Measurements from ENCODE around the gene XAB2. TPM values are rescaled to one million over a fixed set of nuclear protein-coding genes. Genes with fewer than 3 reads are reported as not detected.

The XAB2 gene
- total and polyA plus RNA-seq, 12 donors: 7.1 to 121 (median 44.3) TPM

GRCh38 chr19:7639863-7640348 lies 10.6 kb upstream of the XAB2 start:
- Histone ChIP-seq H3K9me3 (replicated peaks in 1 of 3) (no peaks in the 10 kb centered on the region), H3K36me3 (replicated peaks in 1 of 2) (no peaks in the 10 kb centered on the region), H3K4me3 (no peak overlapping the region), H3K4me1 (replicated peaks in 1 of 2) (peaks cover 3% of the 10 kb centered on the region in 2 donors), H3K27me3 (no peaks in the 10 kb centered on the region), H3K27ac (no peak overlapping the region)
- DNase-seq: no peak
- intact Hi-C loops (cut with DNase I): no loop called here
- WGBS, 4 donors: 89 to 97% (median 94%) methylated on average over 13 of the region's 13 CpGs
- TF ChIP-seq POLR2A (IDR thresholded peaks at IDR 0.05): no peak
- TF ChIP-seq CTCF (IDR thresholded peaks at IDR 0.05): no peak

DNA sequence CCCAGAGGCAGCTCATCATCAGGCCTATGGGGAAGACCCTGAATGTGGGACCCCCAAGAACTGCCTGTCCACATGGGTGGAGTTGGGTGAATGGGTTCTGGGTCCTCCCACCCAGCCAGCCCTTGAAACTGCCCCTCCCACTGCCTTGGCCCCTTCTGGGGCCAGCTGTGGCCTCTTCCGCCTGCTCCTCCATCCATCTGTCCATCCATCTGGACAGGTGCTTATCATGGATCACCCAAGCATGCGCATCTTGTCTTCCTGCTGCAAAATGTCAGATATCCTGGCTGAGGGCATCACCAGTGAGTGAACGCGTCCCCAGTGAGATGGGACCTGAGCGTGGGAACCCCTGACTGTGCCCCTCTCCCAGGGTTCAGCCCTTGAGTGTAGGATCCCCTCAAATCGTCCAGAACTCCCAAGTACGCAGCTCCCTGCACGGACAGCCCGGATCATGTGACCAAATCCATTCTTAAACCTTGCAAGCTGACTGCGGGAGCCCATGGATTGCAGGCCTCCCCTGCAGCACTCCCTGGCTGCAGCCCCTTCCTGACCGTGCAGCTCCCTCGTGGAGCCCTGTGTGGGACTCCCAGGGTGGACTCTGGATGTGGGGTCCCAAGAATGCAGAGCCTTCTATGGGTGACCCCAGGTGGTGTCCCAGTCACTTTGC lies 9.6 kb upstream of the XAB2 start:
- no peaks in the 10 kb centered on the region for H3K36me3 ChIP-seq (replicated peaks in 1 of 2)
- intact Hi-C loops (cut with DNase I): no loop called here
- WGBS, 4 donors: 59 to 86% (median 72%) methylated on average over 7 to 12 of the region's 12 CpGs
- H3K27ac ChIP-seq: no peak overlapping the region
- H3K27me3 ChIP-seq: no peaks in the 10 kb centered on the region
- no peaks in the 10 kb centered on the region for H3K9me3 ChIP-seq (replicated peaks in 1 of 3)
- TF ChIP-seq CTCF (IDR thresholded peaks at IDR 0.05): no peak
- DNase-seq: no peak
- no peak overlapping the region for H3K4me3 ChIP-seq
- H3K4me1 ChIP-seq (replicated peaks in 1 of 2): peaks cover 3% of the 10 kb centered on the region in 2 donors

DNA sequence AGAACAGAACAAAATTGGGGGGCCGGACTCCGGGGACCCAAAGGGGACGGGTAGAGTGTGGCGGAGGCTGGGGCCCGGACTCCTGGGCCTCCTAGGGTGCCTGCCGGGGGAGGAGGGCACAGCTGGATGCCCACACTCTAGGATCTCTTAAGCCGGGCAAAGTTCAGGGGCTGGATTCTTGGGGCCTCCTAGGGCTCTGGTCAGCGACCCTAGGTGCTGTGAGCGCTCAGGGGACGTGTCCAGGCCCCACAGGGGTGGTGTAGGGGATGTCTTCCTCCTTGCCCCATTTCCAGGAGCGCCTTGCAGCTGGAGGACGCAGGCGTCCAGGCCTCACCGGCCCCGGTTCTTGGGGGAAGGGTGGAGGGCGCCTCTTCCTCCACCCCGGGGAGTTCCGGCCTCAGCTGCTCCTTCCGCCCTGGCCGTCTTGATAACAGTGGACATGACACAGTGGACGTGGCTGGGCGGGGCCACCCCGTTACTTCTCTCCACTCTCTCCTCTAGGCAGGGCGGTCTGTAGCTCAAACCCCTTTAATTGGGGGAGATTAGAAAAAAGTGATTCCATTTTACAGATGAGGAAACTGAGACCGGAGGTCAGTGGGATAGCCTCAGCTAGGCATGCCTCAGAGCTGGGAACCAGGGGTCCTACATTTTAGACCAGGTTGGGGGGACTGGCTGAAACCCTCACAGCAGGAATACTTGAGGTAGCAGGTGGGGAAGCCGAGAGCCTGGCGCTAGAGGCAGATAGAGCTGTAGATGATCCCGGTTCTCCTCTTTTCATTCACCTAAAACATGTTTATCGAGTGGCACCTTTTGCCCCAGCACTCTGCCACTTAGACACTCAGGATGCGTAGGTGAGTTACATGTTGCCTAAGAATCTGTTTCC lies 8.3 kb upstream of the XAB2 start:
- H3K4me1 ChIP-seq (replicated peaks in 1 of 2): peaks cover 3% of the 10 kb centered on the region in 2 donors
- TF ChIP-seq POLR2A (IDR thresholded peaks at IDR 0.05) (no peak), CTCF (IDR thresholded peaks at IDR 0.05) (no peak)
- H3K9me3 ChIP-seq (replicated peaks in 1 of 3): no peaks in the 10 kb centered on the region
- no peaks in the 10 kb centered on the region for H3K27me3 ChIP-seq
- 50 to 59% (median 52%) methylated on average over 17 to 30 of the region's 30 CpGs for WGBS, 4 donors
- intact Hi-C loops (cut with DNase I): no loop called here
- no peaks in the 10 kb centered on the region for H3K36me3 ChIP-seq (replicated peaks in 1 of 2)
- peak overlapping the region in 4 of 5 donors; percentile 47 to 90 (median 64) for H3K27ac ChIP-seq
- H3K4me3 ChIP-seq: peak overlapping the region in 2 of 4 donors; percentile 22 to 70
- DNase-seq: peak in 3 of 7 donors; percentile 52 to 60 (median 55)

GRCh38 chr19:7636691-7637373 lies 7.5 kb upstream of the XAB2 start, which contains the start of gene STXBP2:
TSS of gene STXBP2 (plus strand) at chr19:7637110. CDS start at chr19:7637150, 40 bp downstream.
- intact Hi-C loops (cut with DNase I): no loop called here
- DNase-seq: peak in 6 of 7 donors; percentile 44 to 76 (median 64)
- H3K4me1 ChIP-seq (replicated peaks in 1 of 2): peaks cover 3% of the 10 kb centered on the region in 2 donors
- no peaks in the 10 kb centered on the region for H3K9me3 ChIP-seq (replicated peaks in 1 of 3)
- no peak for TF ChIP-seq POLR2A (IDR thresholded peaks at IDR 0.05)
- no peak for TF ChIP-seq CTCF (IDR thresholded peaks at IDR 0.05)
- no peaks in the 10 kb centered on the region for H3K27me3 ChIP-seq
- H3K27ac ChIP-seq: peak within 1 kb of the TSS in 4 of 5 donors; percentile 47 to 90 (median 64)
- peak within 1 kb of the TSS in 2 of 4 donors; percentile 22 to 70 for H3K4me3 ChIP-seq
- no peaks in the 10 kb centered on the region for H3K36me3 ChIP-seq (replicated peaks in 1 of 2)
- WGBS, 4 donors: 6 to 30% (median 7%) methylated on average over 9 to 61 of the region's 61 CpGs; no CpG with 5 or more reads in 1 of the 4 donors

Data from adrenal gland (tissue), 12 donors.